Stimulated activated naive CD4-positive, alpha-beta T cell (primary cell): ENCODE results near the gene PBXIP1.
"Not testable (repeated sequence)": the region's sequence is repeated elsewhere in the genome, so short reads cannot be mapped to it uniquely, and the experiment has no call there.

Experiments used
- DNase-seq, 6 experiments: peaks; one replicate each; lab custom pipeline; 2025; lab: John Stamatoyannopoulos, UW

Gene PBXIP1

DNA sequence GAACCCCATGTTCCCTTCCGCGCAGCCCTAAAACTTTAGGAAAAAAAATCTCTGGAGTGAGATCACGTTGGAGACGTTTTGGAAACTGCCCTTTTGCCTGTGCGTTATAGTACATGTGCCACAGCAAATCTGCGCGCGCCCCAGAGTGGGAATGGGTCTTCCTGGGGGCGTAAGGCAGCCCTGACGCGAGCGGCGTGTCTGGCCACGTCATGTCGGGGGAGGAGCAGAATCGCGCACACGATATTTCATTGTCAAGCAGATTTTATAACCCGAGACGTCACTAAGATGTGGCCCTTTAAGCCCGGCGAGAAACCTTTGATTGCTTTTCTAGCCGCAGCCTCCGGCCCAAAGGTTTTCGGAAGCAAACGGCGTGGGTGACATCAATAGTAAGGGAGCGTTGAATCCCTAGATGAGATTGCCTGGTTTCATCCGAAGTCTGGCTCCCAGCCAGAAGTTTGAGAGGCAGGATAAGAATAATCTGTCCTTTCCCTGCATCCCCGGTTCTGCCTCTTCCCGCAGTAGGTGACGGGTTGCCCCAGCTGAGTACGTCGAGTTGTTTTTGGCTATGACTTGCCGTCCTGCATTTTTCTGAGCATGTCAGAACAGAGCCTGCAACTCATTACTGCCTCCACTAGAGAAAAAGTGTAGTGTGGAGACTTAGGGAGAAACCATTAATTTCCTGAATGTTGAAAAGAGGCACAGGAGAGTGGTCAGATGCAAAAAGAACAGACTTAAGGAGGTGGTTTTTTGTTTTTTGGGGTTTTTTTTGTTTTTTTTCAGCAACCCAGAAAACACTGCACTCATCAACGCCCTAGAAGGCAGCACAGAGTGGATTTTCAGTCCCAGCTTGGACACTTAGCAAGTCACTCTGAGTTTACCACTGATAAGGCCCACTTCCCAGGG is 18.6 kb downstream of the PBXIP1 start:
- peak; percentile 91 to 100 (median 98) for DNase-seq

DNA sequence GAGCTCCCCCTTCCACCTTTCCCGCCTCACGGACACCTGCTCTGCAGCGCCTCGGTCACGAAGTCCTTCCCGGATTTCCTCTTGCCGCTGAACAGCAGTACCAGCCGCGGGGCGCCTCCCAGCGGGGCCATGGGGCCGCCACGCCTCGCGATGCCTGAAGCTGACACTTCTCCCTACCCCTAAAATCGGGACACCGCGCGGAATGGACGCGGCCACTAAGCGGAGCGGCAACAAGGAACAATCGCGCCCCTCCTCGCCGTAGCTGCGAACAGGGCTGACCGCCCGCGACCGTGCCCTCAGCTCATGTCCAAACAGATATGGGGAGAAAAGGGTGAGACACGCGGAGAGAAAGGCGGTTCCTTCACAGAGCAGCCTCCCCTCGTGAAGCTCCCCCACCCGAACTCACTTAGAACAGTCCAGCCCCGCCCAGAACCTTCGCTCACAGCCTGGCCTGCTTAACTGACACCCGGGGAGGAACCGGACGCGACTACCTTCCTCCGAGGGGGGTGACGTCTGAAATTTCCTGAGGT is 19.3 kb downstream of the PBXIP1 start, which contains the start of gene PMVK:
TSS of gene PMVK (minus strand) at position 165 of the 530 bp plus-strand sequence. CDS start at position 131, 34 bp downstream.
- peak; percentile 93 to 100 (median 98) for DNase-seq

DNA sequence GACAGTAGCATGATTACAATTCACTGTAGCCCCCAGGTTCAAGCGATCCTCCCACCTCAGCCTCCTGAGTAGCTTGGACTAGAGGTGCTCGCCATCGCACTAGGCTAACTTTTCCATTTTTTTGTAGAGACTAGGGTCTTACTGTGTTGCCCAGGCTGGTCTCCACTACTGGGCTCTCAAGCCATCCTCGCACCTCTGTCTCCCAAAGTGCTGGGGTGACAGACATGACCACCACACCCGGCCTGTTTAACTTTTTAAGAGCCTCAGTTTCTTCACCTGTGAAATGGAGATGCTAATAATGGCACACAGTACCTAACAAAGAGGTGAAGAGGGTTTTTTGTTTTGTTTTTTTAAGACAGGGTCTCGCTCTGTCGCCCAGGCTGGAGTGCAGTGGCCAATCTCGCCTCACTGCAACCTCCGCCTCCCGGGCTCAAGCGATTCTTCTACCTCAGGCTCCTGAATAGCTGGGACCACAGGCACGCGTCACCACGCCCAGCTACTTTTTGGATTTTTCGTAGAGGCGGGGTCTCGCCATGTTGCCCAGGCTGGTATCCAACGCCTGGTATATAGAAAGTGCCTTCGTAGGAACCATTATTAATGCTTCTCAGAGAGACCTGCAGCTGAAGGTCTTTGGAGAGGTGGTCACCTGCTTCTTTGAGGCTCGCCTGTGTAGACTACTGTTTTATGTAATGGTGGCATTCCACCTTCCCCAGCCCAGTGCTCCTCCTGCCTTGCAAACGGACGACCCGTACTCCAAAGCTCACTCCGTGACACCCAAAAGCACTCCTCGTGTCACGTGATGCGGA is 19.9 kb downstream of the PBXIP1 start:
- no peak for DNase-seq

DNA sequence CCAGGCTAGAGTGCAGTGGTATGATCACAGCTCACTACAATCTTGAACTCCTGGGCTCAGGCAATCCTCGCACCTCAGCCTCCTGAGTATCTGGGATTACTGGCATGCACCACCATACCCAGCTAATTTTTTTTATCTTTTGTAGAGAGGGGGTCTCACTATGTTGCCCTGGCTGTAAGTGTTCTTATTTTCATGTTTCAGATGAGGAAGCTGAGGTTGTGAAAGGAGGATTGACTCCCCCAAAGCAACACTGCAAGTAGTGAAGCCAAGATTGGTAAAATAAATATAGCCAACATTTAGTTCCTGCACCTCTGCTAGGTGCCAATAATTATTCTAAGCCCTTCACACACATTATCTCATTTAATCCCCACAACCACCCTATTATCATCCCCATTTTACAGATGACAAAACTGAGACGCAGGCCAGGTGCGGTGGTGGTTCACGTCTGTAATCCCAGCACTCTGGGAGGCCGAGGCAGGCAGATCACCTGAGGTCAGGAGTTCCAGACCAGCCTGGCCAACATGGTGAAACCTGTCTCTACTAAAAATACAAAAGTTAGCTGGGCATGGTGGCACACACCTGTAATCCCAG is 21.4 kb downstream of the PBXIP1 start:
- DNase-seq = no peak

DNA sequence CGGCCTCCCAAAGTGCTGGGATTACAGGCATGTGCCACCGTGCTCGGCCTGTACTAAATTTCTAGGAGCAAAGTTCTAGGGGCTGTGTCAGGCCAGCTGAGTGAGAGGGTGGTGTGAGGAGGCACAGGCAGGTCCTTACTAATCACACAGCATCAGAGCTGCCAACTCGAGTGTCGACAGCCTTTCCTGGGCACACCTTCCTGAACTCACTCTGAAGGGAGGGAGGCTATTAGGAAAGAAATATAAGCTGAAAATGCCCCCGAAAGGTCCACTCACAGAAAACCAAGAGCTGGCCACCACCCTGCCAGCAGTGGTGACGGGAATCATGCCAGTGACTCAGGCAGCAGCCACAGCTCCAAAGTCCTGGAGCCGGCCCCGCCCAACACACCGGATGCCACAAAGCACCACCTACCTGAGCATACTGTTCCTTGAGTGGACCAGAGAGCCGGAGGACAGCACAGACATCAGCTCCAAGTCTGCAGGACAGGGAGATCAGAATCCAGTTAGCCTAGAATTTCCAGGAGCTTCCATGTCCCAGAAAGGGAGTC is 23.9 kb downstream of the PBXIP1 start:
- DNase-seq = no peak

DNA sequence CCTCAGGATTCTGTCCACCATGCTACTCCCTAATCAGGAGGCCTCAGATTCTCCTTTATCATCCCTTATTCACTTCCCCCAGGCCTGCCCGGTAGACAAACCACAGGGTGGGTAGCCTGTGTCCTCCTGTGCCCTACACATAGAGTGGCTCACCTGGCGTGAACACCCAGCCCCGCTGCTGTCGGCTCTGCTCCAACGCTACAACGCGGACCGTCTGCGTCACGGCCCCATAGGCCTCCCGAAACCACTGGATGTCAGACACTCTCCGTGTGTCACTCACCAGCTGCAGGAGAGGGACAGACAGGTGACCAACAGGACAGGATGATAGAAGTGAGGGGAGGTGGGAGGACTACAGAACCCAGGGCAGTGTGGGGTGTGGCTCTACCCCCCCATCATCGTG is 29.7 kb downstream of the PBXIP1 start:
- no peak for DNase-seq

DNA sequence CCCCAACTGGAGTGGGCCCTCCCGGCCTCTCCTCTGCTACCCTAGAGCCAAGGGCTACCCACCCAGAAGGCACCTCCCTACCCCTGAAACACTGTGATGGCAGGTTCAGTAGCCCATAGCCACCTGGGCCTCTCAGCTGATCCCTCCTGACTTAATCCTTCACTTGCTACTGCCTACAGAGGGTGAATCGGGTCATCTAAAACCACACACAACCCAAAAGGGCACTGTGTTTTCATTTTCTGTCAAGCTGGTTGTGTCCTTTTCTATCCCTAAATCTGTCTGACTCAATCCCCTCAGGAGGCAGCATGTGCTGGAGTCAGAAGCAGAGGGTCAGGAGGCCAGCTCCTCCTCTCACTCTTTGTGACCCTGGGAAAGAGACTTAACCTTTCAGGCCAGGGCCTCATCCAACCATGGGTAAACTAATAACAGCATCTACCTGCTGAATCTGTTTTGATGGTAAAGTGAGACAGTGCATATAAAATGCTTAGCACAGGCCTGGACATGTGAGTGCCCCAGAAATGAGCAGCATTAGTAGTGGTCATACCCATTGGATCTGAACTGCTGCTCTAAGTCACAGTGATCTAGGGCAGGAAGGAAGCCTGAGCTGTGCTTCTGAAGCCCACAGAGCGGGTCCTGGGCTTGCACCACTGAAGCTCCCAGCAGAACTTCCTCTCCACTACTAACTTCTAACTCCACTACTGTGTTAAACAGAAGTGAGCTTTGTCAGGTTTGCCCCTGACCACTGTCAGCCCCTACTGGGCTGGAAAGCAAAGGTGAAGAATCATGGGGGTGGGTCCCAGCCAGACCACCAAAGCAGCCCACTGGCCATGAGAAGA is 30.3 kb downstream of the PBXIP1 start:
- no peak for DNase-seq

DNA sequence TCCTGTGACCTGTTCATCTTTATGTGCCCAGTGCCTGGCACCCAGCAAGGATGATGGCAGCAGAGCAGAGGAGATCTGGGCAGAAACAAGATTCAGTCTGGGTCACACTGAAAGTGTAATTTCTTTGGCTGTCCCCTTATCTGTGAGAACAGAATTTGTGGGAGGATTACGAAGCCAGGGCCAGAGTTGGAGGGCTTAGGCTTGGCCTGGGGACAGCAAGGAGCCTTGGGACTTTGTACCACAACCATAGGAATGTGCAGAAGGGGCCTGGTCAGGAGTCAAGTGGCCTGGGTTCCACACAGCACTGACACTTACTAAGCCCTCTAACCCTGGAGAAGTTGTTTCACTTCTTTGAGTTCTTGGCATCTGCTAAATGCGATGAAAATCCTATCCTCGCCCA is 32.2 kb downstream of the PBXIP1 start:
- DNase-seq = no peak

DNA sequence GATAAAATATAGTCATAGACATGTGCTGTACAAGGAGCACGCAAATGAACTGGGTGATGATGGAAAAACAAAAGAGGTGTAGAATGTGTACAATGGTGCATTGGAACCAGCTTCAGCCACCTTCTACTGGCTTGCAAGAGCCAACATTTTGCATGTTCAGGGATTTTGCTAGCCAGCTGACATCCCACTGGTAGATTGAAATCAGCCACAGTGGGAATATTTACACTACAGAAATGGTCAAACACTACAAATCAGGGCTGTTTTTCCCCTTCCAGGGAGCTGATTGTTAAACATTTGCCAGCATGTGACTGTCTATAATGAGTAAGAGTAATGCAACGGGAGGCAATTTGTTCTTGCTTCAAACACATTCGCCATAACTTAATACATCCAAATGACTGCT is 42.6 kb downstream of the PBXIP1 start:
- DNase-seq = no peak

DNA sequence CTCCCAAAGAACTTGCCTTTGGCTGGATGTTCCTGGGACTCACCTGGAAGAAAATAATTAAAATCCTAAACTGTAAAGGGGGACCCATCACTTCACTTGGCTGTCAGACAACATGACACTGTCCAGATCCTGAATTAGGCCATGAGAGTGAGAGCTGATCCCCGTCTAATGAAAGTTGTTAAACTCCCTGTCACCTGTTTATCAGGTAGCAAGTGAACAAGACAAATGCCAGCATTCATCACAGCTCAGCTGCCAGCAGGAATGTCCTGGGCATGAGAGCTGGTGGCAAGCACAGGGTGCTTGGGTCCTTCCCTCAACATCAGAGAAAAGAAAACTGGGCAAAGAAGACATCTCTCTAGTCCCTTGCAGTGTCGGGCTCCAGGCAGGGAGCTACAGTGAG is 43.1 kb downstream of the PBXIP1 start:
- DNase-seq = no peak

DNA sequence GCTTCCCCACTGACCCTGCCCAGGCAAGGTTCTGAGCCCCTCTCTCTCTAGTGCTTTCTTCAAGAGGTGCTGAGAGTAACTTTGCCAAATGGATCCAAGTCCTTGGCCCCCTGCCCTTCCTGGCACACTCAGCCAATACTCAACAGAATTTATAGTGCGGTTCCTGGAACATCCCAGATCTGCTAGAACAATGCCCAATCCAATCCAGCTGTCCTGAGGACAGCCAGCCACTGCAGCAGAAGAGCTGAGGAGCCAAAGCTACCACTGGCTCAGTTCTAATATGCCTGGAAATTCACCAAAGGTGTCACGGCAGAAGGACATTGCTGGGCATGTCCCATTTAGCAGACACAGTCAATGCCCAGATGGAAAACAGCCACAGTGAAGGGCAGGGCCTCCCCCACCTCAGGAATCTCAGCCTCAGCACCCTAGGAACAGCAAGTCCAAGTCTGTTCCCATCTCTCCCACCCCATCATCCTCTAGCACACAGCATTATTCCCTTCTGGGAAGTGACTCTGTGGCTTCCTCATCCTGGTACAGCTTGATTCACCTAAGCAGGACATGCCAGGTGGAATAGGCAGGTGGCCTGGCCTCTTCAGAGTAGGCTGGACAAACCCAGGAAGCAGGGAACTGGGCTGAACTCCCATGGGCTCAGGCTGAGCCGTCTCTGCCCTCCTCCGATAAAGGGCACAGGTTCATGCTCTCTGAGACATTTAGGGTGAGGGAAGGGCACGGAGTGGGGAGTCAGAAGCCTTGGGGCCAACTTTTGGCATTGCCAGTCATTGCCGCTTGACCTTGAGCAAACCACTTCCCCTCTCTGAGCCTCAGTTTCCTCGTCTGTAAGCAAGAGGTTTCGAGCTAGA is 44.0 kb downstream of the PBXIP1 start:
- DNase-seq = no peak

DNA sequence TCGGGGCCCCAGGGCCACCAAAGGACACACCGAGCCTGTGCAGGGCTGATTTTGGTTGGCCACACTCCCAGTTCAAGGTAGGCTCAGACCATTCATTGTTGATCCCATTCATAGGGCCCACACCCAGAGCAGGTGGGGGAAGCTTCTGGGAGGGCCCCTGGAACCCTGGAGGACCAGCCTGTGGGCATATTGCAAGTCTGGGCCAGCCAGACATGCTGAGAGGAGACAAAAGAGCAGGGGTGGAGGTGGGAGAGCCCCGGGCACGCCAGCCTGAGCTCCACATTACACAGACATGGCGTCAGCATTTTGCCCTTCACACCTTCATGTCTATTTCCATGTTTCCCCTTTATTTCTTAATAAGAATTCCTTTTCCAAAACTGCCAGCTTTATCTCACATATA is 45.0 kb downstream of the PBXIP1 start:
- DNase-seq = no peak

DNA sequence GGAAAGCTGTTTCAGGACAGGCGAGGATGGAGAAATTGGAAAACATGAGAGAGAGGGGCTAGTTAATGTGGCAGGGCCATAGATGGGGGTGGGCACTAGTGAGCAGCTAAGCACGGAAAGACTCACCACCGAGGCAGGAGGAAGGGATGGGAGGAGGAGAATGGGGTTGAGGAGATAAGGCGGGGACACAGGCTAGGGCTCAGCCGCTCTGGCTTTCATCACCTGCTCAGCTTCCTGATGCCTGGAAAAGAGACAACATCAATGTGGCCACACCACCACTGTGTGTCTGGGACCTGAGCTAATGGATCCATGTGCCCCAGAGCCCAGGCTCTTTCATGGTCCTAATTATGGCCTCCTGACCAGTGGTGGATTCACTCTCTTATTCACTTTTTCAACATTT is 47.0 kb downstream of the PBXIP1 start:
- DNase-seq = no peak

DNA sequence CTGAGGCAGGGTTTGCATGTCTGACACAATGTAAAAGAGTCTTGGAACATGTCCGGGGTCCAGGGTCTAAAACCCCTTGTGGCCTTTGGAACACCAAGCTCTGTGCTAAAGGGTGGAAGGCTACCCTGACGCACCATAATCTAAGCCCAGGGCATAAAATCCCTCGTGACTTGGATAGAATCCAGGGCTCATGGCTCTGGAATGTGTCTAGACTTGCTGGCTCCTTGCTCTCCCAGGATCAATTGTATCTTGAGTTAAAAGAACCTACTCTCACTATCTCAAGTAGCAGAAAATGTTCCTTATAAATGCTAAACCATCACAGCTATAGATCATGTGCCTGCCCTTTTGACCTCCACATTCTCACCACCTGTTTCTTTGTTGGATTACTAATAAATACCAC is 47.8 kb downstream of the PBXIP1 start:
- not testable (repeated sequence) for DNase-seq

DNA sequence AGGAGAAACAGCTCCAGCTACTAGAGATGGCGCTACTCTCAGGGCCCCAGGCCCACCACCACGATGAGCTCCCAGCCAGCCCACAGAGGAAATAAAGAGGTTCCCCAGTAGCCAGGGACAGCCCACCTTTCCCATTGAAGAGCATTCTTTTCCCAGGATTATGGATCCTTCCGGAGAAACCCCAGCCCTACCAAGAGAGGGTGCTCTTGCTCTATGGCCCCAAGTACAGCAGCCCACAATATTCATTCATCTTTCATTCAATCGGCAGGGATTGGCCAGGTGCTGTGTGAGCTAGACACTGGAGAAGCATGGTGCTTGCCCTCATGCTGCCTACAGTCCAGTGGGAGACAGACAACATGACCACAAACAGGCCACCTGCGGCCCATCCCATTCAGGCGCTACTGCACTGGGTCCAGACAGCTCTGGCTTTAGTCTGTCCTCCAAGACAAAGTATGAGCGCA is 49.2 kb downstream of the PBXIP1 start:
- DNase-seq = no peak

DNA sequence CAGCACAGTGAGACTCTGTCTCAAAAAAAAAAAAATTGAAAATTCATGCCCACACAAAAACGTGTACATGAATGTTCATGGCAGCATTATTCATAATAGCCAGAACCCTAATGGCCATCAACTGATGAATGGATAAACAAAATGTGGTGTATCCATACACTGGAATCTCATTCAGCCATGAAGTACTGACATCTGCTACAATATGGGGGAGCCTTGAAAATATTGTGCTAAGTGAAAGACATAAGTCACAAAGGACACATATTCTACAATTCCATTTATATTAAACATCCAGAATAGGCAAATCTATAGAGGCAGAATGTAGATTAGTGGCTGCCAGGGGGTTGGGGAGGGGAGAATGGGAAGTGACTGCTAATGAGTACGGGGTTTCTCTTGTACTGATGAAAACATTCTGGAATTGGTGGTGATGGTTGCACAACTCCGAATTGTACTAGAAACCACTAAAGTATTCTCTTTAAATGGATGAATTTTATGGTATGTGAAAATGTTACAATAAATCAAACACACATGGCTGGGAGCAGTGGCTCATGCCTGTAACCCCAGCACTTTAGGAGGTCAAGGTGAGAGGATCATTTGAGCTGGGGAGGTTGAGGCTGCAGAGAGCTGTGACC is 52.8 kb downstream of the PBXIP1 start:
- no peak for DNase-seq

DNA sequence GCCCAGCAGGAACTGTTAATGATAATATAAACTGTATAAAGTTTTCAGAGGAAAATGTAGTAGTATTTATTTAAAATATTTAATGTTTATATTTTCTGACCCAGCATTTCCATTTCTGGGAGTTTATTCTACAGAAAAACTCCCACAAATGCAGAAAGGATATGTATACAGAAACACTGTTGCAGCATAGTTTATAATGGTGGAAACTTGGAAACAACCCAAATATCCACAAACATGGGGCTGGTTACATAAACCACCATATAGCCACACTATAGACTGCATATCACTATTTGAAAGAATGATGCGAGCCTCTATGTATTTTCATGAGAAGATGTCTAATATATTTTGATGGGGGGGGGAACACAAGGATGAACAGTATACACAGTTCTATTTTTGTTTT is 54.3 kb downstream of the PBXIP1 start:
- no peak for DNase-seq

DNA sequence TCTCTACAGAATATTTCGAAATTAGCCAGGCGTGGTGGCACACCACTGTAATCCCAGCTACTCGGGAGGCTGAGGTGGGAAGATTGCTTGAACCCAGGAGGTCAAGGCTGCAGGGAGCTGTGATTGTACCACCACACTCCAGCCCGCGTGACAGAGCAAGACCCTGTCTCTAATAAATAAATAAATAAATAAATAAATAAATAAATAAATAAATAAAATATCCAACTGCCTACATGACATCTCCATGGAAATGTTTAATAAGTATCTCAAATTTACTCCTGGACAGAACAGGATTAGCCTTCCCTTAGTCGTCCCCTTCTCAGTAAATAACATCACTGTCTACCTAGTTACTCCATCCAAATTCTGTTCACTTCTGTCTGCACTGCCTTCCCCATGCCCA is 56.9 kb downstream of the PBXIP1 start:
- no peak for DNase-seq

DNA sequence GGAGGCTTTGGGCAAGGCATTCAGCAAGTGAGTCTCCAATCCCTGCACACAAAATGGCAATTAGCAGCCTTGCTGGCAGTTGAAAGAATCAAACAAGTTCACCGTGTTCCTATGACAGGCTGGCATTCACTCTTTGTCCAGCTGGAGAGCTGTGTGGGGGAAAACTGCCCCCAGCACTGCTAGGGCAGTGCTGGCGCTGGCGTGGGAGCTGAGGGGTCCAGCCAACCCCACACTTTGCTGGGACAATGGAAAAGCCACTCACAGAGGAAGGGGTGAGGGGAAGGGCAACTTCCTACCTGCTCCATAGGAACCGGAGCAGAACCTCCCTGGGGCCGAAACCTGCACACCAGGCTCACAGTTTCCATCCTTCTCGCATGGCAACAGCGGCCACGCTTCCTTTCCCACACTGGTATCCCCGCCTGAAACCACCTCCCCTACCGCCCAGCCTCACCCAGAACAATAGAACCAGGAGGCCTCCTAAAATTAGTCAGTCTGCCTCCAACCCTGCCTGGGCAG is 59.1 kb downstream of the PBXIP1 start:
- DNase-seq = no peak
